ENCODE measurements around the gene ANKRD13A.

Gene ANKRD13A

DNA sequence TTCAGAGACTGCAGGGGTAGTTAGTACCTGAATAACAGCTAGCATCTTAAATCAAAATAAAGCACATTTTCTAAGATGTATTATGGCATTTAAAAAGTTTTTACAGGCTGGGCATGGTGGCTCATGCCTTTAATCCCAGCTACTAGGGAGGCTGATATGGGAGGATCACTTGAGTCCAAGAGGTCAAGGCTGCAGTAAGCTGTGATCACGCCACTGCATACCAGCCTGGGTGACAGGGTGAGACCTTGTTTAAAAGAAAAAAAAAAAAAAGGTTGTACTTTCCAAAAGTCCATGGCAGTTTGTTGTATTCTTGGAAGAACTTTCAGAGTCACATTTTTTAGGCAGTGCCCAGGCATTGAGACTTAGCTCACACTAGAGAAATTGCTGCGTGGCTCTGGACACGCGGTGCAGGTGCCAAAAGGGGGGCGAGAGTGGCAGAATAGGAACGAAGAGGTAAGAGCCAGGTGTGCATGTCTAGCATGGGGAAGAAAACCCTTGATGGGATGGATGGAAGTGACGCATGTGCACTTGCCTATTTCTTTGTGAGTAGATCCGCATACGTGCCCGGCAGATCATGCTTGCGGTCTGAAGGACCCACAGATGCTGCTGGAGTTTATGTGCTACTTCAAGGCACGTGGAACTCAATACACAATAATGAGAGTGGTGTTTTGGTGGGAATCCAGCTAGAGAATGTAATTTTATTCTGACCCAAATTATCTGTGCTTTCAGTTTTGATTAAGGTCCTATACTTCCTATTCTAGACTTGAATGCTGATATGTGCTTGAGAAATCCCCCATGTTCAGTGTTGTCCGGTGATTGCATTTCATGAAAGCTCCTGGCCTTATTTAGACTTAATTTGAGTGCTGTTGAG lies 11.9 kb downstream of the ANKRD13A start:
- Mint-ChIP-seq H3K27ac (peak overlapping the region; percentile 7 to 87), H3K4me1 (peaks cover 80% of the 10 kb centered on the region), H3K4me3 (peak overlapping the region; percentile 49 to 58), H3K27me3 (no peaks in the 10 kb centered on the region), H3K9me3 (peaks cover 0 to 6% of the 10 kb centered on the region in 2 donors)
- ATAC-seq (peak; percentile 74), DNase-seq (no peak)

DNA sequence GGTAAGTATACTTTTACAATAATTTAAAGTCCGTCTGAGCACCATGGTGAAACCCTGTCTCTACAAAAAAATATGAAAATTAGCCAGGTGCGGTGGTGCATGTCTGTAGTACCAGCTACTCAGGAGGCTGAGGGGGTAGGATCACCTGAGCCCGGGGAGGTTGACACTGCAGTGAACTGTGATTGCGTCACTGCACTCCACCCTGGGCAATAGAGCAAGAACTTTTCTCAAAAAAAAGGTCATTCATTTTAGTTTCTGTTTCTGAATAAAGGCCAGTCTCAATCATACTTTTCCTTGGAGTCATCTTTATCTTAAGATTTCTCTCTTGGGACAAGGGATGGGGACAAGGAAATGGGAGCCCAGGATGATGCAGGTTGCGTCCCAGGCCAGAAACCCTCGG lies 12.9 kb downstream of the ANKRD13A start:
- no peaks in the 10 kb centered on the region for H3K27me3 Mint-ChIP-seq
- no peak for DNase-seq
- H3K4me1 Mint-ChIP-seq: peaks cover 73% of the 10 kb centered on the region
- no peak for ATAC-seq
- peaks cover 0 to 6% of the 10 kb centered on the region in 2 donors for H3K9me3 Mint-ChIP-seq
- H3K4me3 Mint-ChIP-seq: peak overlapping the region in 1 of 2 donors; percentile 38
- peak overlapping the region; percentile 85 to 89 for H3K27ac Mint-ChIP-seq

DNA sequence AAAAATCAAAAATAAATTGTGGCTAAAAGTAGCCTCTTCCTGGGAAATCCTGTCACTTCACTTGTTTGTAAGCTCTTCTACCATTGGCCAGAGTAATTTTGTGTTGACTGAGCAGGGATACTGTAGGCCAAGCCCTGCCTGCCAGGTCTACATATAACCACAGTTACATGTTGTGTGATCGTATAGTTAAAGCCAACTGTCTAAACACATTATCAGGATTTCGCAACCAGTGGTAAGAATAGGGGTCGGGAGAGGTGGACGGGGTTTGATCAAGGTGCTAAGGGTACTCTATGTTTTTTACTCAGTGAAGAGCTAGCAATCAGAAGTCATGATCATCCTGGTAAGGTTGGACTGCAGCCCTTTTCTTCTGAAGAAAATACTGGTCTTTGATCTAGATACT lies 13.4 kb downstream of the ANKRD13A start:
- ATAC-seq (no peak), DNase-seq (no peak)
- peaks cover 0 to 6% of the 10 kb centered on the region in 2 donors for H3K9me3 Mint-ChIP-seq
- no peaks in the 10 kb centered on the region for H3K27me3 Mint-ChIP-seq
- H3K4me3 Mint-ChIP-seq: peak overlapping the region in 1 of 2 donors; percentile 1
- peaks cover 71% of the 10 kb centered on the region for H3K4me1 Mint-ChIP-seq
- peak overlapping the region; percentile 85 to 89 for H3K27ac Mint-ChIP-seq

DNA sequence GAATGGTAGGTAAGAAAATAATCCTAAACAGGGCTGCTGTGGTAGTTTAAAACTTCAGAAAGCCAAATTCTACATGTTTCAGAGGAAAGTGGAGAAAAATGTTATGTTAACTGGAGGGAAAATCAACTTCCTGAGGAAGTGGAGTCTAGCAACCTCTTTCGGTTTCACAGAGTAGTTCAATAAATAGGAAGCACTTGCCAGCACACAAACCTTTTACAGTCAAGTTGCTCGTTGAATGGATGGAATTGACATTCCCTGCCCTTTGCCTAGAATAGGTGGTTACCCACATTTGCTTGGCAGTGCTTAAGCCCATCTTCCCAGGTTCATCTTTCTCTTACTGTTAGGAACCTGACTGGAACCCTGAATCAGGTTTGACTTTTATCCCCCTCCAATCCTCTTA lies 15.9 kb downstream of the ANKRD13A start:
- no peak for ATAC-seq
- H3K27ac Mint-ChIP-seq: peak overlapping the region; percentile 71 to 86
- no peak for DNase-seq

DNA sequence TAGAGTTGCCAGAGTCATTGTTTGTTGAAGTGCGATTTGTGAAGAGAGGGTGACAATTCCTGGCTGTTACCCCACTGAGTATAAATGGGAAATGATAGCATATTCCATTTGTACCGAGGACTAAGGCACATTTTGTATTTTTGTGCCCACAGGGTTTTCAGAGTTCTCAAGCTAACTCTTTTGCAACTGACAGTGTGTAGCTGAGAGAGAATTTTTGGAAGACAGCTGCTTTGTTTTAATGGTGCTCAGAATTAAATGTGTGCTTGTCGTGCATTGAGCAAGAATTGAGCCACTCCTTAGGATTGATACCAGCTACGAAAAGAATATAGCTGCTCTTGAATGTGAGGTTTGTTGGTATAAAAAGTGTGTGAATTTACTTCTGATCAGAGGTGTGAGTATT lies 21.7 kb downstream of the ANKRD13A start:
- ATAC-seq: no peak
- DNase-seq: no peak
- Mint-ChIP-seq H3K4me1 (peaks cover 5% of the 10 kb centered on the region), H3K27me3 (no peaks in the 10 kb centered on the region), H3K9me3 (no peaks in the 10 kb centered on the region), H3K4me3 (no peak overlapping the region), H3K27ac (no peak overlapping the region)

More for the DNA sequence above, 15.9 kb downstream of the ANKRD13A start:
- Mint-ChIP-seq H3K4me1 (peaks cover 50% of the 10 kb centered on the region), H3K4me3 (peak overlapping the region; percentile 34 to 42), H3K9me3 (no peaks in the 10 kb centered on the region), H3K27me3 (no peaks in the 10 kb centered on the region)

DNA sequence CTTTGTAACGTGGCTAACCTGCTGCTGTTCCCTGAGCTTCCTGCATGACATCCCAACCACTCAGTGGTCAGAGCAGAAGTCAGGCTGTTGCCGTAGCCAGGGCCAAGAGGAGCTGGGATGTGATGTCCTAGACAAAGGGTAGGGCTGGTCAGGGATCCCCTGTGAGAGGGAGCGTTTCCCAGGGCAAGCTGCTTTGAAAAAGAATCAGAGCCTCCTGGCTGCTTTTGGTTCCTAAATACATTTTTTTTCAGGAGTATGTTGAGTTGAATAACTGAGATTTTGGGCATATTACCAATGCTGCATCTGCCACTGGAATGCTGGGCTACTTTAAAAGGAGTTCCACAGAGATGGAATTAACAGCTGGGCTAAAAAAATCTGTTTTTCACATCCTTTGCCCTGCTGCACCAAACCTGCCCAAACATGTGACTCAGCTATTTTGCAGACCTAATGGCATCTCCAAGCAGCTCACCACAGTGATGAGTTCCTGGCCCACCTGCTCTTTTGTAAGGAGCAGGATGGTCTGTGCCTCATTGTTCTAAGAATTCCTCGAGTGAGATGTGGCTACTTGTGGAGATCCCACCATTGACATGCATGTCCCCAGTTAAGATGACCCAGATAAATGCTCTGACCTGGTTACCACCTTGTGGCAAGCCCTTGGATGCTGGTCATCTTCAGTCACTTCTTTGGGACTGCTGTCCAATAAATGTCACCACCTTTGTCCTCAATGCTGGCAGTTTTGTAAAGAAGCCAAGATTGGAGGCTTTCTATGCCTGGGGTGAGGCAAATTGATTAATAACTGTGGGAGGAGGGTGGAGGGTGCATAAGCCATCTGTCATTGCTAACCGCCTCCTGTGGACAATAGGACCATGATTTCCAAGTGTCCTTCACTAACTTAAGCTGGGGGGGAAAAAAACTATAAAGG lies 24.1 kb downstream of the ANKRD13A start:
- Mint-ChIP-seq H3K9me3 (no peaks in the 10 kb centered on the region), H3K4me1 (peaks cover 10% of the 10 kb centered on the region), H3K27ac (peak overlapping the region; percentile 27 to 40), H3K4me3 (no peak overlapping the region), H3K27me3 (no peaks in the 10 kb centered on the region)
- DNase-seq (no peak), ATAC-seq (no peak)

DNA sequence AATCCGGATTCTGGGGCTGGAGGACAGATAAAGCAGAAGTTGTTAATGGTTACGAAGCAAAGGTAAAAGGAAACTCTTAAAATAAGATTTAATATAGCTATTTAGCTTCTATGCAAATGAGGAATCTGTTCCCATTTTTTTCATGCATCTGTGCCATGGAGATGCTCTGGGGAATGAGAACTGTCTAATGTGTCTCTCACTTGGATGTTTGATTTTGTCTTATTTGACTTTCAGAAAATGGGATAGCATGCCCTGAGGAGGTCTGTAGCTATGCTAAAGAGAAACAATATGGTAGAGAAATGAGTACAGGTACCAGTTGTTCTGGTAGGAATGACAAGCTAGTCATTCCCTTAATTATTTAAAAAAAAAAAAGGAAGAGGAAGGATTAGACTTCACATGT lies 24.8 kb downstream of the ANKRD13A start:
- Mint-ChIP-seq H3K9me3 (no peaks in the 10 kb centered on the region), H3K27me3 (no peaks in the 10 kb centered on the region)

DNA sequence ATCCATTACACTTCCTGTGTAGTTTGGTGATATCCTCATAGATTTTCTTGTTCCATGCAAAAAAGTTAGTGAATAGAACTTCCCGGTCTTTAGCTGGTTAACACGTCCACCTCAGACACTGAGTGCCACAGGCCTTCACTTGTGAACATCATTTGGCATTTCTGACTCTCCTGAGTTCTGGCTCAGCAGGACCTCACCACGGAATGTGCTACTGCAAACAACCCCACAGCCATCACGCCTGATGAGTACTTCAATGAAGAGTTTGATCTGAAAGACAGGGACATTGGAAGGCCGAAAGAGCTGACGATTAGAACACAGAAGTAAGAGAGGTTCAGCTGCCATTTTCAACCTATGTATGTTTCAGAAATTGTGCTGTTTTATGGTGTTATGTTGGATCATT lies 29.1 kb downstream of the ANKRD13A start:
- Mint-ChIP-seq H3K27ac (peak overlapping the region in 1 of 2 donors; percentile 65), H3K4me3 (no peak overlapping the region), H3K9me3 (no peaks in the 10 kb centered on the region), H3K27me3 (no peaks in the 10 kb centered on the region), H3K4me1 (peaks cover 15% of the 10 kb centered on the region)
- DNase-seq (no peak), ATAC-seq (no peak)

More for the DNA sequence above, 24.8 kb downstream of the ANKRD13A start:
- ATAC-seq: no peak
- no peak overlapping the region for H3K4me3 Mint-ChIP-seq
- H3K27ac Mint-ChIP-seq: peak overlapping the region in 1 of 2 donors; percentile 46
- DNase-seq: no peak
- H3K4me1 Mint-ChIP-seq: peaks cover 10% of the 10 kb centered on the region

DNA sequence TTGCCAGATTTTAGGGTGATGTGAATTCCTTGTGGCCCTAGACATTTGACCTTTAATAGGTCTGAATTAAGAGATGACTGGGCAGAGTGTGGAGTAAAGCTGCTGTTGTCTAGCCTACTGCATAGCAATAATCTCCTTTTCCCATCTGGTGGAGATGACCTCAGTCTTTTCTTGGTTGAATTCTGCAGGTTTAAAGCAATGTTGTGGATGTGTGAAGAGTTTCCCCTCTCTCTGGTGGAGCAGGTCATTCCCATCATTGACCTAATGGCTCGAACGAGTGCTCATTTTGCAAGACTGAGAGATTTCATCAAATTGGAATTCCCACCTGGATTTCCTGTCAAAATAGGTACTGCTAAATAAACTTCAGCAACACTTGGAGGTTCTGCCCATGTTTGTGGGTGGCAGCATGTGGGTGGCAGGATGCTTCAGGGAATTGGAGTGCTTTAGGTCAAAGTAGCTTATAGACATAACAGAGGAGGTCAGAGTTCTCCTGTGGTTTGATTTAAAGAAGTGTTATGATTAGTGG lies 30.1 kb downstream of the ANKRD13A start:
- Mint-ChIP-seq H3K27me3 (no peaks in the 10 kb centered on the region), H3K9me3 (no peaks in the 10 kb centered on the region), H3K4me3 (no peak overlapping the region), H3K27ac (peak overlapping the region in 1 of 2 donors; percentile 34), H3K4me1 (peaks cover 15% of the 10 kb centered on the region)
- no peak for ATAC-seq
- DNase-seq: no peak

DNA sequence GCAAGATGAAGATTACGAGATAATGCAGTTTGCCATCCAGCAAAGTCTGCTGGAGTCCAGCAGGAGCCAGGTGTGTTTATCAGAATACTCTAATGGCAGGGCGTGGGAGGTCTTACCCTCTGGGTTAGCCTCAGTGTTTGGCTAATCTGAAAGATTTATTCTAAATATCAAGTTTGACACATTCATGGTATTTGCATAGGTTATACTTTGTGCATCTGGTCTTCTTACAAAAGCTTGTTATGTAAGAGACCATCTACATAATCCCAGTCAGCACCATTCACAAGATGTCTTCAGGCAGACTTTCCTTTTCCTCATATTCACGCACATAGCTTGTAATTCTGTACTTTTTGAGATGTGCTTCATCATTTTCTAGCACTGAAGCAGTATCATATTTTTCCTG lies 34.7 kb downstream of the ANKRD13A start:
- no peaks in the 10 kb centered on the region for H3K27me3 Mint-ChIP-seq
- DNase-seq: no peak
- ATAC-seq: no peak
- H3K4me1 Mint-ChIP-seq: peaks cover 14% of the 10 kb centered on the region
- no peaks in the 10 kb centered on the region for H3K9me3 Mint-ChIP-seq
- no peak overlapping the region for H3K27ac Mint-ChIP-seq
- no peak overlapping the region for H3K4me3 Mint-ChIP-seq

DNA sequence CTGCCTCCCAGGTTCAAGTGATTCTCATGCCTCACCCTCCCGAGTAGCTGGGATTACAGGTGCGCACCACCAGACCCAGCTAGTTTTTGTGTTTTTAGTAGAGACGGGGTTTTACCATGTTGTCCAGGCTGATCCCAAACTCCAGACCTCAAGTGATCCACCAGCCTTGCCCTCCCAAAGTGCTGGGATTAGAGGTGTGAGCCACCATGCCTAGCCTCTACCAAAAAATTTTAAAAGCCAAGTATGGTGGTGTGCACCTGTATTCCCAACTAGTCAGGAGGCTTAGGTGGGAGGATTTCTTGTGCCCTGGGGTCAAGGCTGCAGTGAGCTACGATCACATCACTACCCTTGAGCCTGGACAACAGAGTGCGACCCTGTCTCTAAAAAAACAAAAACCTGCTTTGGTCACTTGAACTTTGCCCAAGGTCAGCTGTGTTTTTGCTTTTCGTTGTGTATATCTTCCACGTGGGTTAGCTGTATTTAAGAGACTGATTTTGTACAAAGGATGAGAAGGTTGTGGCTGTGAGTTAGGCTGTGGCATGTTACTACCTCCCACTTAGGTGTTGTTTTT lies 36.4 kb downstream of the ANKRD13A start:
- Mint-ChIP-seq H3K27ac (no peak overlapping the region), H3K4me3 (no peak overlapping the region), H3K9me3 (no peaks in the 10 kb centered on the region), H3K4me1 (peaks cover 26% of the 10 kb centered on the region), H3K27me3 (no peaks in the 10 kb centered on the region)
- ATAC-seq (no peak), DNase-seq (no peak)

DNA sequence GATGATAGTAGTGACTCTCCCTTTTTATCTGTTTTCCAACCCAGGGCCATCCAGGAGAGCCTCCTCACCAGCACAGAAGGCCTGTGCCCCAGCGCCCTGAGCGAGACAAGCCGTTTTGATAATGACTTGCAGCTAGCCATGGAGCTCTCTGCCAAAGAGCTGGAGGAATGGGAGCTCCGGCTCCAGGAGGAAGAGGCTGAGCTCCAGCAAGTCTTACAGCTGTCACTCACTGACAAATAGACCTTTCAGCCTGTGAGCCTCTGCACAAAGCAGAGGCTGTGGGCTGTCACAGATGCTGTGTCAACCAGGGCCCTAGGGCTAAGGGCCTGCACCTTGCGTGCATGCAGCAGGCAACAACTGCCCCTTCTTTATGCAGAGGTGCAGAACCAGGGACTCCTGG lies 38.1 kb downstream of the ANKRD13A start:
- ATAC-seq (no peak), DNase-seq (no peak)
- Mint-ChIP-seq H3K27ac (peak overlapping the region in 1 of 2 donors; percentile 74), H3K9me3 (no peaks in the 10 kb centered on the region), H3K27me3 (no peaks in the 10 kb centered on the region), H3K4me3 (no peak overlapping the region), H3K4me1 (peaks cover 32% of the 10 kb centered on the region)

DNA sequence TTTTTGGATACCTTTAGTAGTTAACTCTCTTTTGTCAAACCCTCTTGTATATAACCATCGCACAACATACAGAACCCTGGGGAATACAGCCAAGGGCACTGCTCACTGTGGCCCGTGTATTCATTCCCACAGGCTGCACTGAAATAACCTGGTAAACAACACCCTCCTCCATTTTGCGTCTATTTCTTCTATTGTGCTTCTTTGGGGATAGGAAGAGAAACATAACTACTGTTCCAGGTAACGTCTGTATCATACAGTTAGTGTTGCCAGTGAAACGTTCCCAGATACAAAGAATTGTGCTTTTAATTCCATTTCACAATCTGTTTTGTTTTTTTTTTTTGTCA lies 39.5 kb downstream of the ANKRD13A start:
- no peak for DNase-seq
- ATAC-seq: no peak
- Mint-ChIP-seq H3K27ac (no peak overlapping the region), H3K9me3 (no peaks in the 10 kb centered on the region), H3K4me1 (peaks cover 43% of the 10 kb centered on the region), H3K27me3 (no peaks in the 10 kb centered on the region), H3K4me3 (no peak overlapping the region)

DNA sequence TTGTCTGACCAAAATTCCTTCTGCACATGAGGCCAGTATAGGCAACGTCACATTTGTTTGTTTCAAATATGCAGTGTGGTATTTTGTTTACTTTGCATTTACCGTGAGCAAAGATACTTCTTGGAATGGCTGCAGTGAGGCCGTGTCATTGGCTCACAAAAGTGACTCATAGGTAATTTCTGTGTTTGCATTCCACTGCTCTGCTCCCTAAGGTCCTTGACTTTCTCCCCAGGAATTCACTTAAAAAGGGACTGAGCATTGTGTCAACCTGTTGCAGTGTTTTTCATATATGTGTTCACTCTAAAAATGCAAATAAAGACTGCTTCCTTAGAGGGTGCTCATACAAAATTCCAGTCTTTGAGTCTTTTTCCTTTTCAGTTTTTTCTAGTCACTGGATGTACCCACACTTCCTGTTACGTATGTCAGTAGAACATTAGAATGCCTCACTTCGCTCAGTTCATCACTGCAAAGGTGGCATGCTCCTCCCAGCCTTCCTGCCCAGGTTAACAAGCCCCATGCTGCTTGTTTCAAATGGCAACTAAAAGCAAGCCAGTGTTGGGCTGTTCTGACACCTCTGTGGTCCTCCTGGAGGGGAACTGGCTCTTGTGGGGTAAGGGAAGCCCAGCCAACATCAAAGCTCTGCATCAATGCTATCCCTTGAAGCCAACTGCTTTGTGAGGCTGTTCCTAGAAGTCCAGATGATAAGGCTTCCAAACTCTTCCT lies 40.0 kb downstream of the ANKRD13A start:
- Mint-ChIP-seq H3K4me3 (peak overlapping the region; percentile 21 to 31), H3K9me3 (no peaks in the 10 kb centered on the region), H3K27me3 (no peaks in the 10 kb centered on the region), H3K27ac (peak overlapping the region; percentile 94 to 97), H3K4me1 (peaks cover 43% of the 10 kb centered on the region)
- DNase-seq: peak in 1 of 2 donors; percentile 29
- ATAC-seq: peak; percentile 64

DNA sequence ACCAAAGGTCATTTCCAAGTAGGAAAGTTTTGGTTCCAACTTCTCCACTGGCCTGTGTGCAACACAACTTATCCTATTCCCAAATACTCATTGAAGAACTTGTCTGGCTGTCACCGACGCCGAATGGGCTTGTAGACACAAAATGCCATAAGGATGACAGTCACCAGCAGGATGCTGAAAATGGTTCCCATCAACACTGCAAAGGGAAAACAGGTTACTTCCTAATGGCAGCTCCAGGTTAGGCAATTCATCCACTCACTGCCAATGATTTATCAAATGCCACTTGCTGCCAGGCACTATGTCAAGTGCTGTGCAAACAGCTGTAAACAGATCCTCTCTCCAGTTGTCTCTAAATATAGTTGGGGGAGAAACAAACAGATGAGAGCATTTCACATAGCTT lies 43.0 kb downstream of the ANKRD13A start:
- H3K27me3 Mint-ChIP-seq: no peaks in the 10 kb centered on the region
- H3K4me3 Mint-ChIP-seq: no peak overlapping the region
- H3K9me3 Mint-ChIP-seq: no peaks in the 10 kb centered on the region
- no peak overlapping the region for H3K27ac Mint-ChIP-seq
- no peak for DNase-seq
- no peak for ATAC-seq
- peaks cover 51% of the 10 kb centered on the region for H3K4me1 Mint-ChIP-seq
